ENCODE measurements around the gene CAMTA2. TPM values are rescaled to one million over a fixed set of nuclear protein-coding genes. Genes with fewer than 3 reads are reported as not detected.

The CAMTA2 gene
- total RNA-seq, 2 donors from 2014 or later = 49.1 to 52.2 TPM

DNA sequence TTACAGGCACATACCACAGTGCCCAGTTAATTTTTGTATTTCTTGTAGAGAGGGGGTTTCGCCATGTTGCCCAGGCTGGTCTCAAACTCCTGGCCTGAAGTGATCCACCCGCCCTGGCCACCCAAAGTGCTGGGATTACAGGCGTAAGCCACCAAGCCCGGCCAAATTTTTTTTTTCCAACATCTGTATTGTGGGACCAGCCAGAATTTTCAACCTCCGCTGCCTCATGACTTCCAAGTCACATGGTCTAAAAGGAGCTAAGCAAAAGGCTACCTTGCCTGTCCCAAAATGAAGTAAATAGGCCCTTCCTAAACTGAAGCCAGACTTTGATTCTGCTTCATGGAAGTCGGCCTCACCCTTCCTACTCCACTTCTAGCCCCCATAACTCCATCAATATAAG, 15.6 kb downstream of the CAMTA2 start:
- intact Hi-C loops (cut with DNase I, micrococcal nuclease) = no loop called here
- DNase-seq = no peak
- ATAC-seq = no peak

DNA sequence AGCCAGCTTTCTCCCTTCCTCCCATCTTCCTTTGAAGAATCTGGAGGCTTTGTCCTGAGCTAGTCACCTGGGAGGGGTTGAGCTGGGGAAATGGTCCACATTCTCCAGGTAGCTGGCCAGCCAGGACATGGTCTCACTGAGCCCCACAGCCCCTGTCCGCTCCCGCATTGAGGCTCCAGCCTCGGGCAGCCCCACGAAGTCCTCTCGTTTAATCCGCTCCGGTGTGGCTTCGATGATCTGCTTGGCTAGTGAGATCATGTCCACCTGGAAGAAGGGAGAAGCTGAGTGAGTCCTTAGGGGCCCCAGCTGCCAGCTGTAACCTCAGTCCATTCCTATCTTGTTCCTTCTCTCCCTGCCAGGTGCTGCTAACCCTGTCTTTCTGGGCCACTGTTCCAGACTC, 17.2 kb downstream of the CAMTA2 start:
- intact Hi-C loops (cut with DNase I, micrococcal nuclease) = no loop called here
- ATAC-seq = no peak
- no peak for DNase-seq

DNA sequence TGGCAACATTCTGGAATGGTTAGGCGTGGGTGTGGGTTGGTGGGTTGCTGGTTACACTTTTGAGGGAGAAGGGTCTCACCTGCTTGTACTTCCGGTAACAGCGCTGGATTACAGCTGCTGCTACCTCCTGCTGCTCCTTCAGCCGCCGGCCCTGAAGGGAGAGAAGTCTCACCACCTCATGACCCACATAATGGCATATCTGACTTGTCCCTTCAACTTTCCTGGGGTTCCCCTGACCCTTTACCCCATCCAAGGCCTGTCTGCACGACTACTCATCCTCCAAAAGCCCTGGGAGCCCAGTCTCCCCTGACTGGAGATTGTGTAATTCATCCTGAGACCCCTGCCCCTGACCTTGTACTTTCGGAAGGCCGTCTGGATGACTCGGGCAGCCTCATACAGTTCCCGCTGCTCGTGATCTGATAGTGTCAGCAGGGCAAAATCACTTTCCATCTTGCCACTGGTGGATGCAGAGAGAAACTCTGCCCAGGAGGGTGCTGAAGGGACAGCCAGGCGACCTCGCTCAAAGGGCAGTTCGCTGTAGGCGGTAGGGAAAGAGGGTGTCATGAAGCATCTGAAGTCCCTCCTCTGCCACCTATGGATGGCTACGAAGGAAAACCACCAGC, 17.8 kb downstream of the CAMTA2 start:
- no peak for DNase-seq
- ATAC-seq = no peak
- intact Hi-C loops (cut with DNase I, micrococcal nuclease) = no loop called here

DNA sequence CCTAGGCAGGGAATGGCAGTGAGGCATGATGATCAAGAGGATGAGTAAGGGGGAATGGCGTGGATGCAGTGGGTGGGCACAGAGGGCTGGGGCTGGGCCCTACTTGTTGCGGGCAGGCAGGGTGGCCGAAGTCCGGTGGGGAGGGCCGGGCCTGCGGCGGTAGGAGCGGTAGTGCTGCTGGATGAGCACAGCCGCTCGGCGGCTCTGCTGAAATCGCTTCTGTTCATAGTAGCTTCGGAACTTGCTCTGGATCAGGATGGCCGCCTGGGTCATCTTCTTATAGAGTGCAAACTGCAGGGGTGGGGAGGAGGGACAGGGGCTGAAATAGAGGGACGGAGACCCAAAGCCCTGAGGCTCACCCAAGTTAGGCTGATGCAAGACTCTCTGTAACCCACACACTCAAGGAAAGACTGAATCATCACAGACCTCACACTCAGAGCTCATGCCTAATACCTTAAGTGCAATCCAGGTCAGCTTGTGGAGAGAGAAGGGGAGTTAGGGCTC, 18.4 kb downstream of the CAMTA2 start:
- ATAC-seq = no peak
- DNase-seq = no peak
- intact Hi-C loops (cut with DNase I, micrococcal nuclease) = no loop called here

DNA sequence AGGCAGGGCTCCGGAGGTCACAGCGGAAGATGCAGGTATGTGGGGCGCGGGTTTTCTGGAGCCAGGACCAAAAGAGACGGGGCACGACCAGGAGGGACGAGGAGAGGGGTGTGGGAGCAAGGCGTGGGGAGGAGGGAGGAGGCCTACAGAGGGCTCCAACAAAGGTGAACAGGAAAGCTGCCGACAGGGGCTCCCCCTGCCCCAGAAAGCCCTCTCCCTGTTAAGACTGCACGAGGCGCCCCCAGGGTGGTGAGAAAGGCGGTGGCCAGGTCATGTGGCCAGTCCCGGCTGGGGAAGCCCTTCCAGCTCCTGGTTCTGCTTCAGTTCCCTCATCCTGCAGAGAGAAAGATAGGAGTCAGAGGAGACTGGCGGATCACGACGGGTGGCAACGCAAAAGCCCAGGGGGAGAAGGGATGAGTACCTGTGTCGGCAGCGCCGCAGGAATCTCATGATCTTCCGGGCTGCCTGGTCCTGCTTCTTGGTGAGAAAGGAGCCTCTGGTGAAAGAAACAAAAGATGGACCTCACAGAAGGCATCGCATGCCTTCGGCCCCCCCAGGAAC, 18.9 kb downstream of the CAMTA2 start:
- intact Hi-C loops (cut with DNase I, micrococcal nuclease) = no loop called here
- no peak for ATAC-seq
- no peak for DNase-seq

DNA sequence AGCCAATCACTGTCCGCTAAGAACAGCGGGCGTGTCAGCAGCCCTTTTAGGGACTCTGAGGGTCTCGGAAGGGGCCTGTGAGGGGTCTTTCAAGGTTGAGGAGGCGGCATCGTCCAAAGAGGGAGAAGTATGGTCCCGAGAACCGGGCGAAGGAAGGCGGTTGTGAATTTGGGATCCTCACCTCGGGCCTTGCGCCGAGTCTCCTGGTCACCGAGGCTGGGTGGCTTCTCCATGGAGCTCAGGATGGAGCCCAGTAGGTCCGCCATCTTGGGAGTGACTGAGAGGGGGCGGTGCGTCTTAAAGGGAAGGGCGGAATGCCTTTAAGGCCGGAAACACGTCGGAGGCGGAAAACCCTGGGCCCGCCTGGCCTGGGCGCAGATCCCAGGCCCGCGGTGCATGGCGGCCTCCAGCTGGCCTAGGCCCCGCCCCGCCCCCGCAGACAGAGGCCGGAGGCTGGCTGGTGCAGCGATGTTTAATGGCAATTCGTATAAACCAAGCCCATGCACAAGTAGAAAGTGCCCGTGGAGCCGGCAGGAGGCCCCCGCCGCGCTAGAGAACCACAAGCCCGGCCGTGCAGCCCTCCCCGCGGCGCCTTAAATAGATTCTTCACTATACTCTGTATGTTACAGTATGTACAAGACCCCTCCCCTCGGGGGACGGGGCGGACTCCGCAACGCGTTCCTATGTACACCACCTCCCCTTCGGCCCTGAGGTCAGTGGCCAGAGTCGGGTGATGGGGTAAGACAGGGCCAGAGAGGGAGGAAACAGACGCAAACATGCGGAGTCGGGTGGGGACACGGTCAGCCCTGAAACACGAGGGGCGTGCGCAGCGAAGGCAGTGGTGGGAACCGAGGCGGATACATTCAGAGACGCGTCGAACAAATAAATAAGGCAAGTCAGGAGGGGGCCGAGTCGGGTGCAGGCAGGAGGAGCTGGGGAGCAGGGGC, 19.7 kb downstream of the CAMTA2 start, which contains the start of gene SPAG7:
TSS of gene SPAG7 (minus strand) at position 279 of the 947 bp plus-strand sequence. CDS start at position 266, 13 bp downstream.
- DNase-seq (peak; percentile 92 to 95), ATAC-seq (peak; percentile 74)
- intact Hi-C loops (cut with DNase I, micrococcal nuclease) = no loop called here

DNA sequence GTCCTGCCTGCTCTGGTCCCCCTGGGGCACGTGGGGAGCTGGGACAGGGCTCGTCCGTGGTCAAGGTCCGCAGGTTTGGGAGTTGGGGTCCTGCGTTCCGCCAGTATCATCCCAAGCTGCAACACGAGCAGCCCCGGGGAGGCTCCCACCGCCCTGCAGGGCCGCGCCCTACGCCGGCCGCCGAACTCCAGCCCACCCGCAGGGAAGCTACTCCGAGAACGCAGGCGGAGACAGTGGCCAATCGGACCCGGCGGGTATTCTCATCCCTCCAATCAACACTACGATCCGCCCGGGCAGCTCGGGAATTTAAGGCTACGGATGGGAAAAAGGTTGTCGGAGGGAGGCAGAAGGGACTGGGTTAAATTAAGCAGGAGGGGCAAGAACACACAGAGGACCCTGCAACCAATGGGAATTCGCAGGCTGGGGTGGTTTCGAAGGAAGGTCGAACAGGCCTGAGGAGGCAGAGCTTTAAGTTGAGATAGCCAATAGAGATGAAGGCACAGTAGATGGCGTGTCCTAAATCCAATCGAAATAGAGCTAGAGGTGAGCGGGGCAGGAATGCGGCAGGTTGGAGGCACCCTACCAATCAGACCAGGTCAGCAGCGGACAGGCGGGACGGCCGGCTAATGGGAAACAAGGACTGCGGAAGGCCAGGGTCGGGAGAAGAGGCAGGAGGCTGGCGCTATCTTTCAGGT, 20.5 kb downstream of the CAMTA2 start:
- intact Hi-C loops (cut with DNase I, micrococcal nuclease) = no loop called here
- ATAC-seq = peak; percentile 79
- DNase-seq = peak; percentile 94 to 100

DNA sequence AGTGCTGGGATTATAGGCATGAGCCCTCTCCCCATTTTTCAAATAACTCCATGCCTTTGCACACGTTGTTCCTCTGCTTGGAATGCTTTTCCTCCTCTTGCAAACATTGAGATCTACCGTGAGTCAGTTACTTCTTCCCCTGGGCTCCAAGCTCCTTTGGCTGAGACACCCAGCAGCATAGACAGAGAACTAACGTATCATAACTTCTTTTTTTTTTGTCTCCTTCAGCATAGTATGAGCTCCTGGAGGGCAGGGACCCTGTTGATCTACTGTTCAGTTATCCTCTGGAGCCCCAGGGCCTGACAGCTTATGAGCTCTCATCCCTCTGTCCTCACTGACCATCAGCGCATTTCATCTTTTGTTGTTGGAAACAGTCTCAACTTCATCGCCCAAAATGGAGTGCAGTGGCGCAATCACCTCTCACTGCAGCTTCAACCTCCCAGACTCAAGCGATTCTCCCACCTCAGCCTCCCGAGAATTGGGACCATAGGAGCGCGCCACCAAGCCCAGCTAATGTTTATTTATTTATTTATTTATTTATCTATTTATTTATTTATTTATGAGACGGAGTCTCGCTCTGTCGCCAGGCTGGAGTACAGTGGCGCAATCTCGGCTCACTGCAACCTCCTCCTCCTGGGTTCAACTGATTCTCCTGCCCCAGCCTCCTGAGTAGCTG, 22.0 kb downstream of the CAMTA2 start:
- DNase-seq (no peak), ATAC-seq (no peak)
- intact Hi-C loops (cut with DNase I, micrococcal nuclease) = no loop called here

DNA sequence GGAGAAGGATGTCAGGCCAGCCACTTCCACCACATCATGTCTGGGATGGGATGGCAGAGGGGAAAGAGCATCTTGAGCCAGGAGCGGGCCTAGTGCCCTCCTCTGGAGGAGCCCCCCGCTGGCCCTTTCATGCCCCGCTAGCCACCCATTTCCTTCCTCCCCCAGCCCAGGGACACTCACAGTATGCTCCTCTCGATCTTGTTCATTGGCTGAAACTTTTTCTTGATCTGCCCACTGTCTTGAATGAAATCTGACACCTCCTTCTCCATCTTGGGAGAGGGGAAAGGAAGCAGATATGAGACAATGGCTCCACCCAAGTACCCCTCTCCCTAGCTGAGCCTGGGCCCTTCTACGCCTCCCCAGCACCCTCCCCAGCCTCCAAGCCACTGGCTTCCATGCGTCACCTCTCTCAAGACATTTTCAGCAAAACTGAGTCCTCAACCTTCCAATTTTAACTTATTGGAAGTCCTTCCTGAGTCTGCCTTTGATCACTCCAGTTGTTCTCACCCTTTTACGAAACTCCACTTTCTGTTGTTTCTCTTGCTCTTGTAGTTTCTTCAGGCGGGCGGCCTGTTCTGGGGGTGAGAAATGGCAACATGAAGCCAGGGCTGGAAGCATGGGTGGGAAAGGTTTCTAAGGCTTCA, 27.1 kb downstream of the CAMTA2 start:
- intact Hi-C loops (cut with DNase I, micrococcal nuclease) = no loop called here
- no peak for ATAC-seq

DNA sequence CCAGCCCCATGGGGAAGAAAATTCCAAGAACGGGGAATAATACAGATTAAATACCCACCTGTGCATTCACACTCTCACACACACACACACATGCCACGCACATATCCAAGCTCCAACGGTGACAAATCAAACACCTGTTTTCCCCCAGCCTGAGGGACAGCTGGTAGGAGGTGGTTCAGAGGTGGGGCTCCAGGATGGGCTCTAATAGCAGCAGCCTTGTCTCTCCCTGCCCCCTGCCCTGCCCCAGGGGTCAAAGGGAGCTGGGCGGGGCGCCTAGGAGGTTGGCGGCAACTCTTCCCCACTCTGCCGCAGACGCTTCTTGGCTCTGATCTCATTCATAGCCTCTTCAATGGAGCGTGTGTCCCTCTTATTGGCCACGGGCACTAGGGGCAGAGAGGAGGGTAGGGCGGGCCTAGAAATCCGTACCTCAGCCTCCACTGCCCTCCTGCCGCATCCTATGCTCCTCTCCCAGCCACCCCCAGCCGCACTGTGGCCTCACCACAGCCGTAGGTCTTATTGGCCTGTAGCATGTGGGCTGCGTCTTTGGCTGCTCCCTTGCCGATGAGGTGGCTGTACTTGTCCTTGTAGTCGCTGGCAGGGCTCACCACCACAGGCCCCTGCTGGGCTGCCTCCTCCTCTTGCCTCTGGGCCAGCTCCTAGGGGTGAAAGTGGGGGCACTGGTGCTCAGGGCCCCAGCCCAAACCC, 28.1 kb downstream of the CAMTA2 start:
- intact Hi-C loops (cut with DNase I, micrococcal nuclease) = no loop called here
- no peak for DNase-seq
- ATAC-seq = peak; percentile 79

More for the DNA sequence above, 27.1 kb downstream of the CAMTA2 start:
- DNase-seq = no peak

DNA sequence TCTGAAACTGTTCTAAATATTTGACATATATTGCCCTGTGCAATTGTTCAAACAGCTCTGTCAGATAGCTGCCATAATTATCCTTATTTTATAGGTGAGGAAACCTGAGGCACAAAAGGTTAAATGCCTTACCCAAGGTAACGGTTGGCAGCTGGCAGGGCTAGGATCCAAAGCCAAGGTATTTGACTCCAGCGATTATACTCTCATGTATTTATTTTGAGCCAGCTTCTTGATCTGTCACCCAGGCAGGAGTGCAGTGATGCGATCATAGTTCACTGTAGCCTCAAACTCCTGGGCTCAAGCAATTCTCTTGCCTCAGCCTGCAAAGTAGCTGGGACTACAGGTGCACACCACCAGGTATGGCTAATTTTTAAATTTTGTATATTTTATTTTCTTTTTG, 29.4 kb downstream of the CAMTA2 start:
- ATAC-seq (peak; percentile 33), DNase-seq (no peak)
- intact Hi-C loops (cut with DNase I, micrococcal nuclease) = no loop called here

DNA sequence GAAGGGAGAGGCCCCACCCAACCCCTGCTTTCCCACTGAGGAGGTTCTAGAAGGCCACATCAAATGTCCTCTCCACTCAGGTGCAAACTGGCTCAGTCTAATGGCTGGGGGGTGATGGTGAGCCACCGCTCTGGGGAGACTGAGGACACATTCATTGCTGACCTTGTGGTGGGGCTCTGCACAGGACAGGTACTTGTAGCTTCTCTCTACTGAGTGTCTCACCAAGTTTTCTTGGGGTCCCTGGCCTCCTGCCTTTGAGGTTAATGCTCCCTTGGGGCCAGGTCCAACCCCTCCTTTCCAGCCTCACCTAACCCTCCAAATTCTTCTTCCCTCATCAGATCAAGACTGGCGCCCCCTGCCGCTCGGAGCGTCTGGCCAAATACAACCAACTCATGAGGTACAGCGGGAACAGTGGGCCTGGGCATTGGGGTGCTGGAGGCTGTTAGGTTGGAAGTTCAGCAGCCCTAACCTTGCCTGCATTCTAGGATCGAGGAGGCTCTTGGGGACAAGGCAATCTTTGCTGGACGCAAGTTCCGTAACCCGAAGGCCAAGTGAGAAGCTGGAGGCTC, 30.9 kb downstream of the CAMTA2 start:
- ATAC-seq (no peak), DNase-seq (peak in 1 of 2 donors; percentile 57)
- intact Hi-C loops (cut with DNase I, micrococcal nuclease) = no loop called here

DNA sequence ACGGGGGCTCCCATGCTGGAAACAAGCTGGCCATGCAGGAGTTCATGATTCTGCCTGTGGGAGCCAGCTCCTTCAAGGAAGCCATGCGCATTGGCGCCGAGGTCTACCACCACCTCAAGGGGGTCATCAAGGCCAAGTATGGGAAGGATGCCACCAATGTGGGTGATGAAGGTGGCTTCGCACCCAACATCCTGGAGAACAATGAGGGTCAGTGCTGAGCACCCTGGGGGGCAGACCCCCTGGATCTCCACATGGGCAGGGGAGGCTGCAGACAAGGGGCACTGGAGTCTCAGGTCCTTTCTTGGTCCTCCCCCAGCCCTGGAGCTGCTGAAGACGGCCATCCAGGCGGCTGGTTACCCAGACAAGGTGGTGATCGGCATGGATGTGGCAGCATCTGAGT, 32.4 kb downstream of the CAMTA2 start:
- no peak for ATAC-seq
- no peak for DNase-seq
- intact Hi-C loops (cut with DNase I, micrococcal nuclease) = no loop called here

DNA sequence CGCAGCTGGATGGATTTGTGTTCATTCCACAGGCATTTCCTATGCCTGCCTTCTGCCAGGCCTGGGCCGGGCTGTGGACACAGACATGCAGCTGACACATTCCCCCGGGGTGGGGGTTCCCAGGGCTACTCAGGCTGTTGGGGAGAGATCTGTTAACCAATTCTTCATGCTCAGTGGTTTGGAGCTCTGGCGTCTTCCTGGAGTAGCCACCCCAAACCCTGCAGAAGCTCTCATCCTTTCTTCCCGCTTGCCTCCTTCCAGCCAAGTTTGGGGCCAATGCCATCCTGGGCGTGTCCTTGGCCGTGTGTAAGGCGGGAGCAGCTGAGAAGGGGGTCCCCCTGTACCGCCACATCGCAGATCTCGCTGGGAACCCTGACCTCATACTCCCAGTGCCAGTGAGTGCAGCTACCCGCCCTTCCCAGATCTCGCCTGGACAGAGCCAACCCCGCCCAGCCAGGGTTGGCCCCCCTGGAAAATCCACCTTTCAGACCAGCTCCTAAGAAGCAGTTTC, 34.0 kb downstream of the CAMTA2 start:
- intact Hi-C loops (cut with DNase I, micrococcal nuclease) = no loop called here
- DNase-seq = no peak
- no peak for ATAC-seq

DNA sequence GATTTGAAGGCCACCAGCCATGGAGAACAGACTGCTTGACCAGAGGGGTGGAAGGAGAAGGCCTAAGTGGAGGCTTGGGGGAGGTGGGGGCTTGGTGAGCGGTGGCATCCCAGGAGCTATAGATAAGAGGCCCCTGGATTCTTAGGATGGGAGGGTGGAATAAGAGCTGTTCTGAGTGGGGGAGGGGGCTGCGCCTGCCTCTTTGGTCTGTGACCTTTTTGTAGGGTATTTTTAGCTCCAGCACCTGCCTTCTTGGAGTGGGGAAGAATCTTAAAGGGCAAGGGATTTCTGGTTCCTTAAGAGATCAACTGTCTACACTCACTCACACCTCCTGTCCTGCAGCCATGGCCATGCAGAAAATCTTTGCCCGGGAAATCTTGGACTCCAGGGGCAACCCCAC, 36.0 kb downstream of the CAMTA2 start:
- no peak for DNase-seq
- intact Hi-C loops (cut with DNase I, micrococcal nuclease) = no loop called here
- ATAC-seq = no peak

DNA sequence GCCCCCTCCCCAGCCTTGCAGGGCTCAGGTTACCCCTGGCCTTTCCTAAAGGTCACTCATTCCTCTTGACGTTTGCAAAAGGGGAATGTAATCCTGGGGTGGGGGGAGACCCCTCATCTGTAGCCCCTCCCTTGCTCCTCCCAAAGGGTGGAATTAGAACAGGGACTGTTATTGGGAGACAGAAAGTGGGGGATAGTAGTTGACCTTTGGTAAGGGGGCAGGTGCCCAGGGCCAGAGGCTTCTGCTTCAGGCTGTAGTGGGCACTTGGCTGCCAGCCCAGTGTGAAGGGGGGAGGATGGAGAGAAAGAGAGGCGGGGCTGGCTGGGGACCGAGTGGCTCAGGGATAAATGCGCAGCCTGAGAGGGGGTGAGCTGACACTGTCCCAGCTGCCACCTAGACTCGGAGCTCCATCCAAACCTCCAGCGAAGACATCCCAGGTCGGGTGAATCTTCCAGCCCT, 36.7 kb downstream of the CAMTA2 start, which contains the start of gene ENO3:
TSS of gene ENO3 (plus strand) at position 374 of the 459 bp plus-strand sequence. CDS start 711 bp downstream, outside the sequence.
- intact Hi-C loops (cut with DNase I, micrococcal nuclease) = no loop called here
- DNase-seq (peak in 1 of 2 donors; percentile 50), ATAC-seq (no peak)

All from left colon (tissue), 2 donors.